H1 (cell line): Measurements from ENCODE around the gene MMADHC. TPM values are rescaled to one million over a fixed set of nuclear protein-coding genes. Genes with fewer than 3 reads are reported as not detected.

Experiments
- CTCF ChIA-PET: fragments of 300-600 bp; sonication (Branson Sonifier 250); formaldehyde crosslinking; loops from one replicate; lab custom pipeline; 2021; ENCODE audit not compliant: partially characterized antibody; lab: Charles Lee
- POLR2A ChIA-PET: fragments of 300-600 bp; sonication (Branson Sonifier 250); formaldehyde crosslinking; loops from one replicate; lab custom pipeline; 2021; ENCODE audit warnings: inconsistent platforms; ENCODE audit not compliant: partially characterized antibody; lab: Charles Lee
- DNase-seq, 2 experiments: peaks; one replicate each; pipeline versions ENCODE4 v3.0.0 to v3.0.0-alpha.2; 2010 to 2022; ENCODE audit warnings: low spot score in 2 of 2, low read depth in 1 of 2, mixed read lengths in 1 of 2
- FAIRE-seq: peaks from 2 replicates; lab custom pipeline; 2011; peaks lifted over from hg19 to GRCh38; lab: Jason Lieb, UNC
- H2AFZ ChIP-seq: 2 replicates; pipeline ENCODE4 v1.8.1; 2012; ENCODE audit warnings: low read length, inconsistent platforms
- H2AK5ac ChIP-seq: 2 replicates; pipeline ENCODE4 v1.6.1; 2013; ENCODE audit warnings: low read depth, low read length
- H2BK120ac ChIP-seq: replicated peaks from 2 replicates; pipeline ENCODE3; 2013; ENCODE audit warnings: low read depth, low read length, inconsistent platforms
- H2BK12ac ChIP-seq: 2 replicates; pipeline ENCODE4 v1.6.1; 2013; ENCODE audit warnings: low read depth, low read length
- H2BK15ac ChIP-seq: 2 replicates; pipeline ENCODE4 v1.6.1; 2013; ENCODE audit warnings: low read length
- H2BK20ac ChIP-seq: 2 replicates; pipeline ENCODE4 v1.6.1; 2013; ENCODE audit warnings: low read length
- H2BK5ac ChIP-seq: 2 replicates; pipeline ENCODE4 v1.6.1; 2013; ENCODE audit warnings: low read depth, low read length
- H3K14ac ChIP-seq: 2 replicates; pipeline ENCODE4 v1.6.1; 2013; ENCODE audit warnings: inconsistent platforms; ENCODE audit not compliant: insufficient read length
- H3K18ac ChIP-seq: 2 replicates; pipeline ENCODE4 v1.6.1; 2013; ENCODE audit warnings: low read length; ENCODE audit errors: extremely low read depth
- H3K23ac ChIP-seq: 2 replicates; pipeline ENCODE4 v1.6.1; 2013; ENCODE audit warnings: inconsistent platforms; ENCODE audit not compliant: insufficient read length
- H3K23me2 ChIP-seq: 2 replicates; pipeline ENCODE4 v1.6.1; 2013; ENCODE audit warnings: low read depth, low read length
- H3K27ac ChIP-seq: 2 replicates; pipeline ENCODE4 v1.6.1; 2011; ENCODE audit warnings: low read depth, low read length, inconsistent platforms
- H3K27me3 ChIP-seq, 4 experiments: replicated peaks in 1 of 4; 1 replicate in 1 of 4; 2 replicates in 3 of 4; pipeline versions ENCODE4 v1.6.1 to v1.8.1; 2011 to 2013; ENCODE audit warnings: low read length in 3 of 4, mild to moderate bottlenecking in 3 of 4, inconsistent platforms in 2 of 4, mixed read lengths in 2 of 4, moderate library complexity in 1 of 4; ENCODE audit not compliant: control insufficient read depth in 3 of 4, insufficient read depth in 3 of 4; ENCODE audit errors: extremely low read depth in 1 of 4
- H3K36me3 ChIP-seq, 4 experiments: 2 replicates each; pipeline versions ENCODE4 v1.6.1 to v1.8.1; 2011 to 2013; ENCODE audit warnings: mild to moderate bottlenecking in 4 of 4, low read length in 3 of 4, moderate library complexity in 2 of 4, control low read depth in 1 of 4, inconsistent platforms in 1 of 4; ENCODE audit not compliant: insufficient read depth in 4 of 4, control insufficient read depth in 2 of 4
- H3K4ac ChIP-seq: replicated peaks from 2 replicates; pipeline ENCODE3; 2013; ENCODE audit warnings: low read length, low read depth, mixed read lengths, inconsistent platforms; ENCODE audit not compliant: insufficient read length
- H3K4me1 ChIP-seq, 4 experiments: replicated peaks in 1 of 4; 1 replicate in 1 of 4; 2 replicates in 3 of 4; pipeline versions ENCODE4 v1.6.1 to v1.8.1; 2011 to 2013; ENCODE audit warnings: low read length in 3 of 4, inconsistent platforms in 2 of 4, mixed read lengths in 1 of 4; ENCODE audit not compliant: insufficient read depth in 4 of 4, control insufficient read depth in 3 of 4
- H3K4me2 ChIP-seq, 2 experiments: 2 replicates each; pipeline versions ENCODE4 v1.6.1 to v1.8.1; 2011 to 2013; ENCODE audit warnings: low read depth in 2 of 2, low read length in 2 of 2, control low read depth in 1 of 2, inconsistent platforms in 1 of 2, mild to moderate bottlenecking in 1 of 2; ENCODE audit not compliant: insufficient read depth in 1 of 2
- H3K4me3 ChIP-seq, 4 experiments: fragments of 200-600, 300-600 bp in 1 of 4; sonication (generic), shearing (Covaris generic), sonication (Bioruptor Twin) in 1 of 4; 2 replicates each; pipeline versions ENCODE4 v1.5.1 to v1.8.1; 2011 to 2016; ENCODE audit warnings: low read length in 4 of 4, low read depth in 3 of 4, control low read depth in 2 of 4, inconsistent platforms in 2 of 4, mild to moderate bottlenecking in 2 of 4, mixed read lengths in 1 of 4, moderate library complexity in 1 of 4; ENCODE audit not compliant: insufficient read depth in 2 of 4; ENCODE audit errors: extremely low read depth in 1 of 4
- H3K56ac ChIP-seq: replicated peaks from 2 replicates; pipeline ENCODE3; 2013; ENCODE audit warnings: low read depth, mild to moderate bottlenecking, mixed read lengths, low read length, inconsistent platforms; ENCODE audit not compliant: insufficient read length
- H3K79me1 ChIP-seq: 2 replicates; pipeline ENCODE4 v1.6.1; 2013; ENCODE audit warnings: low read depth, low read length, control low read depth
- H3K79me2 ChIP-seq, 2 experiments: 2 replicates each; pipeline versions ENCODE4 v1.6.1 to v1.8.1; 2012 to 2013; ENCODE audit warnings: low read length in 2 of 2, mild to moderate bottlenecking in 2 of 2, inconsistent platforms in 1 of 2; ENCODE audit not compliant: insufficient read depth in 2 of 2, control insufficient read depth in 1 of 2
- H3K9ac ChIP-seq, 4 experiments: replicated peaks in 1 of 4; 1 replicate in 1 of 4; 2 replicates in 3 of 4; pipeline versions ENCODE4 v1.6.1 to v1.8.1; 2011 to 2013; ENCODE audit warnings: low read depth in 3 of 4, low read length in 3 of 4, control low read depth in 2 of 4, mild to moderate bottlenecking in 2 of 4, moderate library complexity in 2 of 4, inconsistent platforms in 1 of 4; ENCODE audit errors: extremely low read depth in 1 of 4
- H3K9me3 ChIP-seq, 2 experiments: 2 replicates each; pipeline versions ENCODE4 v1.6.1 to v1.8.1; 2012 to 2013; ENCODE audit warnings: mild to moderate bottlenecking in 2 of 2, moderate library complexity in 2 of 2, control low read depth in 1 of 2, inconsistent platforms in 1 of 2, low read depth in 1 of 2, low read length in 1 of 2, mixed read lengths in 1 of 2; ENCODE audit not compliant: insufficient read depth in 2 of 2
- H4K20me1 ChIP-seq, 2 experiments: replicated peaks in 1 of 2; 2 replicates each; pipeline versions ENCODE3 to v1.8.1; 2011 to 2013; ENCODE audit warnings: inconsistent platforms in 2 of 2, low read length in 2 of 2, mild to moderate bottlenecking in 1 of 2; ENCODE audit not compliant: insufficient read depth in 2 of 2, control insufficient read depth in 1 of 2
- H4K5ac ChIP-seq: 2 replicates; pipeline ENCODE4 v1.6.1; 2013; ENCODE audit warnings: low read length, low read depth, mixed read lengths, inconsistent platforms; ENCODE audit not compliant: insufficient read length
- H4K8ac ChIP-seq: 2 replicates; pipeline ENCODE4 v1.8.0; 2013; ENCODE audit warnings: mild to moderate bottlenecking, moderate library complexity, low read length, inconsistent platforms; ENCODE audit not compliant: insufficient read depth; ENCODE audit errors: extremely low read depth
- H4K91ac ChIP-seq: replicated peaks from 2 replicates; pipeline ENCODE3; 2013; ENCODE audit warnings: low read length, mixed read lengths, inconsistent platforms; ENCODE audit not compliant: insufficient read length
- ATF2 ChIP-seq: IDR thresholded peaks from 2 replicates; pipeline ENCODE4 v1.6.1; 2012; ENCODE audit warnings: low read length, inconsistent platforms
- EP300 ChIP-seq, 2 experiments: IDR thresholded peaks; 1 replicate in 1 of 2; 2 replicates in 1 of 2; pipeline ENCODE4 v1.6.1; 2011 to 2012; ENCODE audit warnings: low read depth in 2 of 2, low read length in 2 of 2, mild to moderate bottlenecking in 2 of 2, borderline replicate concordance in 1 of 2, inconsistent platforms in 1 of 2, moderate library complexity in 1 of 2
- EZH2 ChIP-seq: fragments of 200-600 bp; sonication (generic); IDR thresholded peaks from 2 replicates; pipeline ENCODE4 v1.7.1; 2012; ENCODE audit warnings: low read depth, mild to moderate bottlenecking, moderate library complexity, low read length, inconsistent platforms; ENCODE audit not compliant: severe bottlenecking
- JUND ChIP-seq: IDR thresholded peaks from 2 replicates; pipeline ENCODE4 v1.6.1; 2011; ENCODE audit warnings: mild to moderate bottlenecking, improper control_type of control experiment, low read length
- KDM1A ChIP-seq: fragments of 200-600, 300-600 bp; sonication (generic); IDR thresholded peaks from 2 replicates; pipeline ENCODE4 v1.7.1; 2016; ENCODE audit warnings: mild to moderate bottlenecking, low read length, borderline replicate concordance
- WGBS, 2 experiments: shearing (Covaris generic) in 1 of 2; methylation state at CpG; one replicate each; pipeline versions ENCODE4 v1.1.6 to v1.1.7; 2013 to 2015; ENCODE audit warnings: low lambda C conversion rate in 2 of 2, mixed read lengths in 2 of 2, inconsistent platforms in 1 of 2, low coverage in 1 of 2, missing lambda C conversion rate in 1 of 2; ENCODE audit not compliant: insufficient replicate concordance in 2 of 2, insufficient coverage in 1 of 2, insufficient read length in 1 of 2; ENCODE audit errors: extremely low coverage in 1 of 2, missing lambda C conversion rate in 1 of 2; 5-methylcytosine and 5-hydroxymethylcytosine counted together
- polyA plus RNA-seq, 7 experiments: library from polyadenylated mRNA; depleted of rRNA in 3 of 7; stranded (reverse) in 5 of 7; unstranded in 2 of 7; fragments of >200 nt in 5 of 7; fragments of 200-250 nt in 2 of 7; gene quantifications; 1 replicate in 5 of 7; 2 replicates in 1 of 7; 4 replicates in 1 of 7; pipeline versions ENCODE4 v1.2.1 to v1.2.3, GENCODE V29; 2011 to 2013; ENCODE audit warnings: missing spikeins in 2 of 7, mixed read lengths in 2 of 7
- total RNA-seq: library from RNA; stranded (reverse); fragmentation: NEBNext Ultra II Directional; extraction: Animal tissue kit (Norgen Biotek cat#: 25700); gene quantifications from 2 replicates; pipeline ENCODE4 v1.2.1, GENCODE V29; 2021

The MMADHC gene
- total and polyA plus RNA-seq, 2 of the 8 experiments (the other 6 are each of a cell fraction or from before 2014, with no cell fraction given) = 61.1 to 130 TPM

GRCh38 chr2:149575752-149576151, 11.8 kb downstream of the MMADHC start:
- ChIA-PET POLR2A (no interaction called here), CTCF (no interaction called here)
- Histone ChIP-seq H2BK5ac (no peak overlapping the region), H3K4ac (no peak overlapping the region), H4K91ac (no peak overlapping the region), H3K4me3 (no peak overlapping the region), H2BK15ac (no peak overlapping the region), H4K5ac (no peak overlapping the region), H3K23ac (no peak overlapping the region), H3K14ac (no peak overlapping the region), H2AK5ac (no peak overlapping the region), H2BK120ac (no peak overlapping the region), H3K79me2 (peaks cover 0 to 2% of the 10 kb centered on the region in 2 experiments; a peak in 1 of 4 replicates), H2BK12ac (no peak overlapping the region), H3K36me3 (peaks cover 16 to 87% (median 42%) of the 10 kb centered on the region in 4 experiments), H3K9ac (no peak overlapping the region), H3K27me3 (no peaks in the 10 kb centered on the region), H2AFZ (no peak overlapping the region), H3K18ac (no peak overlapping the region), H3K9me3 (no peaks in the 10 kb centered on the region), H3K23me2 (no peaks in the 10 kb centered on the region), H3K79me1 (no peaks in the 10 kb centered on the region), H3K56ac (no peak overlapping the region), H4K8ac (no peak overlapping the region), H2BK20ac (no peak overlapping the region), H3K4me1 (no peaks in the 10 kb centered on the region), H3K4me2 (no peak overlapping the region), H4K20me1 (peaks cover 0 to 1% of the 10 kb centered on the region in 2 experiments), H3K27ac (no peak overlapping the region)
- TF ChIP-seq JUND (no peak), KDM1A (no peak), EZH2 (no peak), ATF2 (no peak), EP300 (IDR thresholded peaks at IDR 0.05; ENCODE audit: borderline replicate concordance in 1 of 2, low read depth in 2 of 2, low read length in 2 of 2) (no peak)
- FAIRE-seq = no peak
- no peak for DNase-seq
- WGBS, 2 experiments = 91% methylated on average over 2 of the region's 2 CpGs; no CpG with 5 or more reads in 1 of the 2 experiments
